ENCODE results near the gene PEAR1. TPM values are rescaled to one million over a fixed set of nuclear protein-coding genes. Genes with fewer than 3 reads are reported as not detected.

PEAR1 gene
- total RNA-seq, 1 donor from 2014 or later: not detected

DNA sequence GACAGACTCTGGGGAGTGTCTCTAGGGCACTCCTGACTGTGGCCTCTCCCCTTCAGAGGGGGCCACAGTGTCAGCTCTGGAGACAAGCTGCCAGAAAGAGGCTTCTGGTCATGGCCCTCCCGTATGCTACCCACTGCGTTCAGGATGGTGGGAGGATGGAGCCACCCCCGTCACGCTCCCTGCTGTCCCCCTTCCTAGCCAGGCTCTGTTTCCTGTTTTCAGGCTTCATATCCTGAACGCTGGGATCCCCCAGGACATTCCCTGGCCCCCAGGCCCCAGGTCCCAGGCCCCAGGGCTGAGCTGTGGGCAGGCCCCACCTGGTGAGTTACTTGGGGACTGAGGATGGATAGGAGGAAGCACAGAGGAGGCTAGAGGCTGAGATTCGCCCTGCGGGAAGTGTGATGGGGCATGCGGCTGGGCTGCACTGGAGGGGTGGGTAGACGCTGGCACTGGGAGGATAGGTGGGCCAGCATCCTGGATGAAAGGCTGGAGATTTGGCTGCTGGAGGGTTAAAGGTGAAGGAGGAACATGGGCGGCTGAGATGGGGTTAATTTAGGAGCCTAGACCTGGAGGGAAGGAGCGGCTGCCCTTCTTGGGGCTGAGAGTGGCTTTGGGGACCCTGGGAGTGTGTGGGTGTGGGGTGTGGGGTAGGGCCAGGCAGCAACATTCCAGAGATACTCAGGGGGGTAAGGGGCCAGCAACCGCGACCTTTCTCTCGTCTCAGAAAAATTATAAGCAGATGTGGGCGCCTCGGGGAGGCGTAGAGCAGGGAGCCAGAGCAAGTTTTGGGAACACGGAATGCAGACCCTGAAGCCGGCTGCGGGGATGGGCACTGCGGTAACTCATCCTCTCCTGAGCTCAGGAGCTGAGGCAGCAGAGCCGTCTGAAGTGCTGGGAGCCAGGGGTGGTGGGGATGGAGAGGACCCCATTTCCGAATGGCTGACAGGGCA is 8.7 kb downstream of the PEAR1 start:
- Mint-ChIP-seq H3K27ac (no peak overlapping the region), H3K4me3 (no peak overlapping the region)
- POLR2A ChIA-PET: interaction anchor here (0.5 kb wide), 1 partner anchor 174 kb away, joined by 4 read pairs; the partner anchor contains the start of genes ISG20L2 and METTL25B

DNA sequence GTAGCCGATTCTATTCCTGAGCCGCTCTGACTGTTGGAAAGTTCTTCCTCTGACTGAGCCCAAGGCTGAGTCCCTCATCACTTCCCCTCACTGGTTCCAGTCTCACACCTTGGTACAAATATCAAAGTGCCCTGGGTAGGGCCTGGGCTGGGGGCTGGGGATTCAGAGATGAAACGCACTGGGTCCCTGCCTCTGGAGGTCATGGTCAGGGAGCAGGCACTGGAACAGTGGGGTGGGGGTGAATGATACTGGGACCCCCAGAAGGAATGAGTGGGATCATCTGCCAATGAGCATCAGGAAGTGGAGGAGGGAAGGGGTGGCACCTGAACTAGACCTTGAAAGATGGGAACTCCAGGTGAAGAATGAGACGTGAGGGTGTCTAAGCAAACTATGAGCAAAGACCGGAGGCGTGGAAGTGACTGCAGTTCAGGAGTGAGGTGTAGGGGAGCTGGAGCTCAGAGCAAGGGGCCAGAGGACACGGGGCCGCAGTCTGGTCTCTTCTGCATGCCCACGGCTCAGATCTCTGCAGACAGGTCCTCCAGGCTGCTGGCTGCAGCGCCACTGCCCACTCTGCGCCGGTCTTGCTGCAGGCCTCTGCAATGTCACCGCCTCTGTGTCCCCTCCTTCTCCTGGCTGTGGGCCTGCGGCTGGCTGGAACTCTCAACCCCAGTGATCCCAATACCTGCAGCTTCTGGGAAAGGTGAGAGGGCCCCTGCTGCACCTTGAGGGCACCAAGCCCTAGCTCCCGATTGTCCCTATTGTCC is 10.0 kb downstream of the PEAR1 start:
- H3K4me3 Mint-ChIP-seq: no peak overlapping the region
- intact Hi-C loops (cut with micrococcal nuclease): no loop called here
- H3K4me1 Mint-ChIP-seq: no peaks in the 10 kb centered on the region
- POLR2A ChIA-PET: no interaction called here
- CTCF ChIA-PET: no interaction called here
- peaks cover 36% of the 10 kb centered on the region for H3K27me3 Mint-ChIP-seq
- DNase-seq (no peak), ATAC-seq (ENCODE audit: low read depth) (no peak)
- no peaks in the 10 kb centered on the region for H3K36me3 Mint-ChIP-seq (ENCODE audit: low read depth)
- no peaks in the 10 kb centered on the region for H3K9me3 Mint-ChIP-seq
- TF ChIP-seq, protein P1, sequence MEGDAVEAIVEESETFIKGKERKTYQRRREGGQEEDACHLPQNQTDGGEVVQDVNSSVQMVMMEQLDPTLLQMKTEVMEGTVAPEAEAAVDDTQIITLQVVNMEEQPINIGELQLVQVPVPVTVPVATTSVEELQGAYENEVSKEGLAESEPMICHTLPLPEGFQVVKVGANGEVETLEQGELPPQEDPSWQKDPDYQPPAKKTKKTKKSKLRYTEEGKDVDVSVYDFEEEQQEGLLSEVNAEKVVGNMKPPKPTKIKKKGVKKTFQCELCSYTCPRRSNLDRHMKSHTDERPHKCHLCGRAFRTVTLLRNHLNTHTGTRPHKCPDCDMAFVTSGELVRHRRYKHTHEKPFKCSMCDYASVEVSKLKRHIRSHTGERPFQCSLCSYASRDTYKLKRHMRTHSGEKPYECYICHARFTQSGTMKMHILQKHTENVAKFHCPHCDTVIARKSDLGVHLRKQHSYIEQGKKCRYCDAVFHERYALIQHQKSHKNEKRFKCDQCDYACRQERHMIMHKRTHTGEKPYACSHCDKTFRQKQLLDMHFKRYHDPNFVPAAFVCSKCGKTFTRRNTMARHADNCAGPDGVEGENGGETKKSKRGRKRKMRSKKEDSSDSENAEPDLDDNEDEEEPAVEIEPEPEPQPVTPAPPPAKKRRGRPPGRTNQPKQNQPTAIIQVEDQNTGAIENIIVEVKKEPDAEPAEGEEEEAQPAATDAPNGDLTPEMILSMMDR (IDR thresholded peaks at IDR 0.05): no peak
- no peak overlapping the region for H3K27ac Mint-ChIP-seq

More for the DNA sequence above, 8.7 kb downstream of the PEAR1 start:
- H3K27me3 Mint-ChIP-seq: peaks cover 44% of the 10 kb centered on the region
- CTCF ChIA-PET: interaction anchor here (1.2 kb wide), 1 partner anchor 13 kb away, joined by 3 read pairs; no protein-coding TSS in a partner anchor
- H3K9me3 Mint-ChIP-seq: no peaks in the 10 kb centered on the region
- ATAC-seq (ENCODE audit: low read depth): no peak
- no peaks in the 10 kb centered on the region for H3K36me3 Mint-ChIP-seq (ENCODE audit: low read depth)
- no peak for DNase-seq
- TF ChIP-seq, protein P1 (IDR thresholded peaks at IDR 0.05): no peak
- intact Hi-C loops (cut with micrococcal nuclease): no loop called here
- H3K4me1 Mint-ChIP-seq: no peaks in the 10 kb centered on the region

DNA sequence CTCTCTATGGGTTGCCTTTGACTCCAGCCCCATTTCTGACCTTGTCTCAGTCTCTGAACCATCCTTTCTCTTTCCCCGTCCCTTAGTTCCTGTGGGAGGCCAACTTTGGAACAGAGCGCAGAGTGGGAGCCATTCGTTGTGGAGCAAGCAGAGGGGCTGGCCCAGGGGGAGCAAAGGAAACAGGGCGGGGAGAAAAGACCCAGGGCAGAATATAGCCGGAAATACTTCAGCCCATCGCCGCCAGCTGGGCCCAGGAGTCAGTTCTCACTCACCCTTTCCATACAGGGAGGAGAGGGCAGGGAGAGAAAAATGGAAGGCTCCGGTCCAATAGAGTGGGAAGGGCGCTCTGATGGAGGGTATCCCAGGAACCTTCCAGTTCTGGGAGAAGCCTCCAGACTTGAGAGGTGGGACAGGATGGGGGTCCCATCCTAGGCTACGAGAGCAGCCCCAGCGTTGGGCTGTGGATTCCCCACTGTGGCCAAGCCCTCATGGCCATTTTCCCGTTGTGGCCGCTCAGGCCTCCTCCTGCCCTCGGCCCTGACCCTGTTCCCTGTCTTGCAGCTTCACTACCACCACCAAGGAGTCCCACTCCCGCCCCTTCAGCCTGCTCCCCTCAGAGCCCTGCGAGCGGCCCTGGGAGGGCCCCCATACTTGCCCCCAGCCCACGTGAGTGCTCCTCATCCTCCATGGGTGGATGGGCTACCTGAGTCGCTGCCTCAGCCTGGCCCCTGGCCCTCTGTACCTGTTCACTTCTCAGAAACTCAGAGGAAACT is 10.9 kb downstream of the PEAR1 start:
- Mint-ChIP-seq H3K4me3 (no peak overlapping the region), H3K36me3 (ENCODE audit: low read depth) (no peaks in the 10 kb centered on the region), H3K9me3 (no peaks in the 10 kb centered on the region), H3K27ac (no peak overlapping the region), H3K4me1 (no peaks in the 10 kb centered on the region), H3K27me3 (peaks cover 29% of the 10 kb centered on the region)
- ChIA-PET POLR2A (no interaction called here), CTCF (no interaction called here)
- intact Hi-C loops (cut with micrococcal nuclease): no loop called here
- TF ChIP-seq, protein P1 (IDR thresholded peaks at IDR 0.05): no peak
- DNase-seq (no peak), ATAC-seq (ENCODE audit: low read depth) (no peak)

DNA sequence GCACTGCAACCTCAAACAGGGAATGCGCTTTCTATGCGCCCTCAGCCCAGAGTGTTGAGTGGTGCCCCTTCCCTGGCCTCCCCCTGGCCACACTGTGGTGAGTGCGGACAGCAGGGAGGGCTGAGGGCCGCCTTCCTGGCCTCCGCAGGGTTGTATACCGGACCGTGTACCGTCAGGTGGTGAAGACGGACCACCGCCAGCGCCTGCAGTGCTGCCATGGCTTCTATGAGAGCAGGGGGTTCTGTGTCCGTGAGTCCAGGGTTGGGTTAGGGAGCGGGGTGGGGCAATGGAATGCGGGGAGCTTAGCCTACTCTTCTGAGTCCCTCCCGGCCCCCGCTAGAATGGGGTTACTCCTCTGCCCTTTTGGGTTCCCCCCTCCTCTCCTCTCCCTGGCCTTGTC is 11.7 kb downstream of the PEAR1 start:
- POLR2A ChIA-PET: no interaction called here
- TF ChIP-seq, protein P1 (IDR thresholded peaks at IDR 0.05): no peak
- Mint-ChIP-seq H3K27ac (no peak overlapping the region), H3K9me3 (no peaks in the 10 kb centered on the region), H3K36me3 (ENCODE audit: low read depth) (no peaks in the 10 kb centered on the region), H3K4me3 (no peak overlapping the region), H3K4me1 (no peaks in the 10 kb centered on the region), H3K27me3 (peaks cover 28% of the 10 kb centered on the region)
- ATAC-seq (ENCODE audit: low read depth) (no peak), DNase-seq (no peak)
- intact Hi-C loops (cut with micrococcal nuclease): no loop called here
- CTCF ChIA-PET: no interaction called here

All from activated B cell treated with CpG ODN at 0.5 μM for 24 hours (primary cell).